GM12875 (cell line): Measurements from ENCODE around the gene TSHZ3.

ENCODE experiments used
- H3K4me3 ChIP-seq: one replicate; pipeline ENCODE4 v1.5.1; 2011; ENCODE audit warnings: low read depth, low read length, control low read depth
- TF ChIP-seq, protein P1 (sequence below): IDR thresholded peaks from 2 replicates; pipeline ENCODE4 v1.5.1; 2011; ENCODE audit warnings: low read depth, mild to moderate bottlenecking, control low read depth, inconsistent platforms, low read length, moderate library complexity, borderline replicate concordance; ENCODE audit not compliant: insufficient read depth

Gene TSHZ3

GRCh38 chr19:31252441-31252840 lies 96.8 kb downstream of the TSHZ3 start:
- no peak overlapping the region for H3K4me3 ChIP-seq
- TF ChIP-seq, protein P1, sequence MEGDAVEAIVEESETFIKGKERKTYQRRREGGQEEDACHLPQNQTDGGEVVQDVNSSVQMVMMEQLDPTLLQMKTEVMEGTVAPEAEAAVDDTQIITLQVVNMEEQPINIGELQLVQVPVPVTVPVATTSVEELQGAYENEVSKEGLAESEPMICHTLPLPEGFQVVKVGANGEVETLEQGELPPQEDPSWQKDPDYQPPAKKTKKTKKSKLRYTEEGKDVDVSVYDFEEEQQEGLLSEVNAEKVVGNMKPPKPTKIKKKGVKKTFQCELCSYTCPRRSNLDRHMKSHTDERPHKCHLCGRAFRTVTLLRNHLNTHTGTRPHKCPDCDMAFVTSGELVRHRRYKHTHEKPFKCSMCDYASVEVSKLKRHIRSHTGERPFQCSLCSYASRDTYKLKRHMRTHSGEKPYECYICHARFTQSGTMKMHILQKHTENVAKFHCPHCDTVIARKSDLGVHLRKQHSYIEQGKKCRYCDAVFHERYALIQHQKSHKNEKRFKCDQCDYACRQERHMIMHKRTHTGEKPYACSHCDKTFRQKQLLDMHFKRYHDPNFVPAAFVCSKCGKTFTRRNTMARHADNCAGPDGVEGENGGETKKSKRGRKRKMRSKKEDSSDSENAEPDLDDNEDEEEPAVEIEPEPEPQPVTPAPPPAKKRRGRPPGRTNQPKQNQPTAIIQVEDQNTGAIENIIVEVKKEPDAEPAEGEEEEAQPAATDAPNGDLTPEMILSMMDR: no peak

GRCh38 chr19:31249217-31249616 lies 100.0 kb downstream of the TSHZ3 start:
- TF ChIP-seq, protein P1: no peak
- no peak overlapping the region for H3K4me3 ChIP-seq

GRCh38 chr19:31235806-31236205 lies 113.4 kb downstream of the TSHZ3 start:
- no peak overlapping the region for H3K4me3 ChIP-seq
- TF ChIP-seq, protein P1: no peak

- H3K4me3 ChIP-seq: no peak overlapping the region
- TF ChIP-seq, protein P1: no peak
Measured at GRCh38 chr19:31233295-31233800, 115.9 kb downstream of the TSHZ3 start.

DNA sequence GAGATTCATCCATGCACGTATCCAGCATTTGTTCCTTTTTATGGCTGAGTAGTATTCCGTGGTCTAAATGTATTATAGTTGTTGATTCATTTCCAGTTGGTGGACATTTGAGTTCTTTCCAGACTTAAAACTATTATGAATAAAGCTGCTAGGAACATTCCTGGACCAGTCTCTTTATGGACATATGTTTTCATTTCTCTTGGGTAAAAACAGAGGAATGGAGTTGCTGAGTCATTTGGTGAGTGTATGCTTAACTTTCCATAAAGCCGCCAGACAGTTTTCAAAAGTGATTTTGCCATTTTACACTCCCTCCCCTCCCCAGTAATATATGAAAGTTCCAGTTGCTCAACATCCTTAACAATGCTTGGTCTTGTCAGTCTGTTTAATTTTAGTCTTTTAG lies 116.4 kb downstream of the TSHZ3 start:
- no peak overlapping the region for H3K4me3 ChIP-seq
- TF ChIP-seq, protein P1: no peak

DNA sequence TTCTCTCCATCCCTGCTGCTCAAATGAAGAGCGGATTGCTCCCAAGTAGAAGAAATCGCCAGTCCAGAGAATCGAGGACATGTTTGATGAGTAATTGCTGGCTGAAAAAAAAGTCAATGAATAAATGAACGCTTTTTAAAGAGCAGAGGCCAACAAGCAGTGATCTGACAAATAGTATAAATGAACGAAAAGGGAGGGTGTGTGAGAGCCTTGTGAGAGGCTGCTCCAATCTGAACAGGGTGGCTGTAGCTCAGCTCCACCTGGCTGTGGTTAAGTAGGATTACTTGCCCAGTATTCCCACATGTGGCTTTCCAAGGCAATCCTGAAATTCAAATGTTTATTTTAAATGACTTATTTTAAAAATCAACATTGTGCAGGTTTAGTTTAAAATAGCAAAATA lies 117.1 kb downstream of the TSHZ3 start:
- TF ChIP-seq, protein P1: no peak
- H3K4me3 ChIP-seq: no peak overlapping the region

DNA sequence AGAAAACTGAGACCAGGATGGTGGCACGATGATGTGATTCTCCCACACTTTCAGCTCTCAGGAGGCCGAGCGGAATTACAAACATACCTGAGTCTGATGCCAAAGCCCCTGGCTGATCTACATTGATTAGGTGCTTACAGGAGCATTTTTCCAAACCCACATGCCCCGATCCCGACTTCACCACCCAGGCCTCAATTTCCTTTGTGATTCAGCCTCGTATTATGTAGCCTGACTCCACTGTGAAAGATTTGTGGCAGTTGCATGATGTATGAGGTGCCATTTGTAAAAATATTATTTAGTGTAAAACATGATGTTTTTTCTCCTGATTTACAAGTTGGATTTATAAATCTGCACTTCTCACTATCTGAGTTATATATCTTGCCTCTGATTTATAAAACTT lies 118.0 kb downstream of the TSHZ3 start:
- no peak overlapping the region for H3K4me3 ChIP-seq
- TF ChIP-seq, protein P1: no peak
